Activated naive CD8-positive, alpha-beta T cell treated with anti-CD3 and anti-CD28 coated beads, Interleukin-2, amount 10 ng/mL, durations not matched to agents 7 days and 5 days (primary cell): ENCODE data around the gene SLF1. TPM values are rescaled to one million over a fixed set of nuclear protein-coding genes. Genes with fewer than 3 reads are reported as not detected.
"Not testable (repeated sequence)": the region's sequence is repeated elsewhere in the genome, so short reads cannot be mapped to it uniquely, and the experiment has no call there.

ENCODE experiments used
- ATAC-seq: fragments of 150-1000 bp; cut with Tn5 transposase; one replicate; pipeline ENCODE4 v1.10.0; 2021; ENCODE audit warnings: low read depth, moderate library complexity
- POLR2A ChIA-PET: fragments of 350-600 bp; sonication (Branson Sonifier 250); formaldehyde crosslinking; loops from one replicate; lab custom pipeline; 2021; ENCODE audit warnings: antibody characterized with exemption; lab: Charles Lee
- DNase-seq: peaks from one replicate; pipeline ENCODE4 v3.0.0; 2021
- H3K27ac Mint-ChIP-seq: one replicate; pipeline ENCODE4 v1.8.0; 2022; ENCODE audit warnings: mild to moderate bottlenecking, mixed read lengths
- H3K27me3 Mint-ChIP-seq: one replicate; pipeline ENCODE4 v1.8.0; 2022; ENCODE audit warnings: mild to moderate bottlenecking, moderate library complexity, mixed read lengths
- H3K36me3 Mint-ChIP-seq: one replicate; pipeline ENCODE4 v1.8.0; 2021; ENCODE audit warnings: mild to moderate bottlenecking, mixed read lengths
- H3K4me1 Mint-ChIP-seq: one replicate; pipeline ENCODE4 v1.8.0; 2021; ENCODE audit warnings: mixed read lengths
- H3K4me3 Mint-ChIP-seq: one replicate; pipeline ENCODE4 v1.8.0; 2022; ENCODE audit warnings: mild to moderate bottlenecking, moderate library complexity, mixed read lengths
- H3K9me3 Mint-ChIP-seq: one replicate; pipeline ENCODE4 v1.8.0; 2021; ENCODE audit warnings: mixed read lengths
- total RNA-seq, 2 experiments: library from RNA; stranded (reverse); gene quantifications; one replicate each; pipeline ENCODE4 v1.2.3, GENCODE V29; 2021

Gene SLF1
- 10 to 100 TPM; 16.8 to 20.4 TPM for total RNA-seq

GRCh38 chr5:94618493-94619328 is at the start of gene SLF1, which contains the start of gene KIAA0825:
TSS of gene SLF1 (plus strand) at chr5:94618669. CDS start at chr5:94628811, 10,142 bp downstream.
TSS of gene KIAA0825 (minus strand) at chr5:94618604. CDS start at chr5:94537126, 81,478 bp downstream.
- POLR2A ChIA-PET: interaction anchor here (1.1 kb wide), 1 partner anchor 41 kb away, joined by 5 read pairs; no protein-coding TSS in a partner anchor
- Mint-ChIP-seq H3K9me3 (no peaks in the 10 kb centered on the region), H3K27ac (peak within 1 kb of the TSS; percentile 82), H3K27me3 (no peaks in the 10 kb centered on the region), H3K36me3 (no peaks in the 10 kb centered on the region), H3K4me3 (peak within 1 kb of the TSS; percentile 94), H3K4me1 (peaks cover 25% of the 10 kb centered on the region)
- DNase-seq (peak; percentile 85), ATAC-seq (peak; percentile 92)

DNA sequence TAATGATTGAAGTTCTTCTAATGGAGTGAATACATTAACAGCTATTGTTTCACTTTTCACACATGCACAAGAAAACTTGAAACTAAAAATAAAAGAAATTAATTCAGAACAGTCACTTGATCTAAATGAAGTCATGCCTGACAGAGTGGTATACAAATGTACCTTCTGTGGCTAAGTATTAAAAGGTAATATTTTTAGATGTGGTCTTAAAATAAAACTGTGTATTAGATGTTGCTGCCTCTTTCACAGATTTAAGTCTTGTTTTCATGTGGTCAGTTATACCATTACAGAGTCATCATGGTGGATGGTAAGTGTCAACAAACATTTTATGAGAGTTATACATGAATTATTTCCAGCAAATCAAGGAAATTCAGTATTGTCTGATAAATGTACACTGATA is 47.1 kb upstream of the SLF1 start:
- Mint-ChIP-seq H3K4me3 (no peak overlapping the region), H3K4me1 (peaks cover 15% of the 10 kb centered on the region), H3K27me3 (no peaks in the 10 kb centered on the region), H3K27ac (no peak overlapping the region), H3K36me3 (peaks cover 10% of the 10 kb centered on the region), H3K9me3 (no peaks in the 10 kb centered on the region)
- POLR2A ChIA-PET: no interaction called here
- DNase-seq (no peak), ATAC-seq (no peak)

GRCh38 chr5:94573349-94573748 is 45.1 kb upstream of the SLF1 start:
- POLR2A ChIA-PET, H3K27me3 Mint-ChIP-seq, ATAC-seq, H3K4me3 Mint-ChIP-seq, H3K27ac Mint-ChIP-seq, DNase-seq, H3K9me3 Mint-ChIP-seq: not testable (repeated sequence)
- H3K36me3 Mint-ChIP-seq: peaks cover 10% of the 10 kb centered on the region
- H3K4me1 Mint-ChIP-seq: peaks cover 28% of the 10 kb centered on the region

GRCh38 chr5:94575196-94575595 is 43.3 kb upstream of the SLF1 start:
- H3K9me3 Mint-ChIP-seq: no peaks in the 10 kb centered on the region
- ATAC-seq: peak; percentile 37
- peaks cover 32% of the 10 kb centered on the region for H3K4me1 Mint-ChIP-seq
- peak overlapping the region; percentile 80 for H3K27ac Mint-ChIP-seq
- no peak for DNase-seq
- peak overlapping the region; percentile 44 for H3K4me3 Mint-ChIP-seq
- H3K27me3 Mint-ChIP-seq: no peaks in the 10 kb centered on the region
- POLR2A ChIA-PET: no interaction called here
- H3K36me3 Mint-ChIP-seq: peaks cover 10% of the 10 kb centered on the region

DNA sequence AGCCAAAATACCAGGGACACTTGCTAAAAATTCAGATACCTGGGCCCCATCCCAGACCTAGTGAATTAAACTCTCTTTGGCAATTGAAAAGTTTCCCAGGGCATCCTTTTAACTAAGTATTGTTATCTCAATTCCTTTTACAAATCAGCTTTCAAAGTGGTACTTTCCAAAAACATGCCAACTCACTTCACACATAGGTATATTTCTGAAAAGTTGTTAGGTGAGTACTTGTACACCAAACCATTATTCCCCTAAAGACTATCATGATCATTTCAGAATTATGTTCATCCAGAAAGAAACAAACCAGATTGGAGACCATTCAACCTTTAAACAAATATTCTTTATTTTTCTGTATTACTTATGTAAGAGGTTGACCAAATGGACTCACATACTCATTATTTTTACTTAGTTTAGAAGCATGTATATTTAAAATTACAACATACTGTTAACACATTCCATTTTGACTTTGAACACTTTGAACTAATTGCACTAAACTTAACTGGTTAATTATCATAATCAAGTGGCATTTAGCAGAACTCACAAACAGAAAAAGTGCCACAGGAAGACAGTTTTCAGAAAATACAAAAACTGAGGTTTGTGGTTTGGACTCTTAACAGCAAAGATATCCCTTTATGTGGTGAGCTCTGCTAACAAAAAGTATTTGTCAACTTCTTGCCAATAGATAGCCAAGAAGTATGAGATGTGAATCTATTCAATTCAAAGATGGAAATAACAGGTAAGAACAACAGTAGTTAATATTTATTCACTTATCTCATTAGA is 40.8 kb upstream of the SLF1 start:
- no peak for DNase-seq
- Mint-ChIP-seq H3K36me3 (peaks cover 10% of the 10 kb centered on the region), H3K4me3 (peak overlapping the region; percentile 56), H3K27me3 (no peaks in the 10 kb centered on the region), H3K4me1 (peaks cover 33% of the 10 kb centered on the region), H3K9me3 (peaks cover 1% of the 10 kb centered on the region), H3K27ac (no peak overlapping the region)
- peak; percentile 69 for ATAC-seq
- POLR2A ChIA-PET: interaction anchor here (1.6 kb wide), 1 partner anchor 41 kb away, joined by 5 read pairs; the partner anchor contains the start of genes KIAA0825 and SLF1

DNA sequence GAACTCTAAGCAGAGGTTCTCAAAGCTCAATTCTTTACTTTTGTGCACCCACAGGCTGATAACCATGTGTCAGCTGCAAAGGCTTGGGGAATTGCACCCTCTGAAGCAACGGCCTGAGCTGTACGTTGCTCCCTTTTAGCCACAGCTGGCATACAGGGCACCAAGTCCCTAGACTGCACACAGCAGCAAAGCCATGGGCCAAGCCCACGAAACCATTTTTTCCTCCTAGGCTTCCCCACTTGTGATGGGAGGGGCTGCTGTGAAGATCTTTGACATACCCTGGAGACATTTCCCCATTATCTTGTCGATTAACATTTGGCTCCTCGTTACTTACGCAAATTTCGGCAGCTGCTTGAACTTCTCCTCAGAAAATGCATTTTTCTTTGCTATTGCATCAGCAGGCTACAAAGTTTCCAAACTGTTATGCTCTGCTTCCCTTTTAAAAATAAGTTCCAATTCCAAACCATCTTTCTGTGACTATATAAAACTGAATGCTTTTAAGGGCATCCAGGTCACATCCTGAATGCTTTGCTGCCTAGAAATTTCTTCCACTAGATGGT is 23.1 kb upstream of the SLF1 start:
- Mint-ChIP-seq H3K9me3 (peaks cover 6% of the 10 kb centered on the region), H3K27me3 (peaks cover 11% of the 10 kb centered on the region), H3K4me1 (no peaks in the 10 kb centered on the region), H3K36me3 (peaks cover 2% of the 10 kb centered on the region), H3K27ac (no peak overlapping the region), H3K4me3 (no peak overlapping the region)
- POLR2A ChIA-PET: no interaction called here
- no peak for DNase-seq
- ATAC-seq: no peak

- ATAC-seq (no peak), DNase-seq (no peak)
- Mint-ChIP-seq H3K27ac (no peak overlapping the region), H3K27me3 (no peaks in the 10 kb centered on the region), H3K4me1 (peaks cover 18% of the 10 kb centered on the region), H3K4me3 (no peak overlapping the region), H3K9me3 (no peaks in the 10 kb centered on the region), H3K36me3 (peaks cover 2% of the 10 kb centered on the region)
- POLR2A ChIA-PET: no interaction called here
Measured at GRCh38 chr5:94613583-94613982, 4.9 kb upstream of the SLF1 start.

- POLR2A ChIA-PET: no interaction called here
- no peak for ATAC-seq
- Mint-ChIP-seq H3K27ac (no peak overlapping the region), H3K27me3 (no peaks in the 10 kb centered on the region), H3K4me3 (no peak overlapping the region), H3K4me1 (peaks cover 20% of the 10 kb centered on the region), H3K36me3 (peaks cover 2% of the 10 kb centered on the region), H3K9me3 (no peaks in the 10 kb centered on the region)
- no peak for DNase-seq
Measured at GRCh38 chr5:94614156-94614805, 4.2 kb upstream of the SLF1 start.

DNA sequence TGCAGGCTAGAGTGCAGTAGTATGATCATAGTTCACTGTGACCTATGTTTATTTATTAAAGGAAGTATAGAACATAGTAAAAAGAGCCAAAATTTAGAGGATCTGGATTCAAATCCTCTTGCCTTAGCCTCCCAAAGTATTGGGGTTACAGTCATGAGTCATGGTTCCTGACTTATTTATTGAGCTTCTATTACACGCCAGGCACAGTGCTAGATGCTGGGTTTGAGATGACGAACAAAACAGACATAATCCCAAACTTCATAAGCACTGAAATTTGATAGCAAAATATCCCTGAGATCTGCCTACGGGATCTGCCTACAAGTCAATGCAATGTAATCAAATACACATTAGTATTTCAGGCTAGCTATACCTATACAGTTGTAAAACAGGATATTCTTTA is 2.6 kb upstream of the SLF1 start:
- POLR2A ChIA-PET: no interaction called here
- no peak overlapping the region for H3K27ac Mint-ChIP-seq
- DNase-seq (no peak), ATAC-seq (no peak)
- peaks cover 25% of the 10 kb centered on the region for H3K4me1 Mint-ChIP-seq
- H3K36me3 Mint-ChIP-seq: peaks cover under 1% of the 10 kb centered on the region
- no peak overlapping the region for H3K4me3 Mint-ChIP-seq
- H3K9me3 Mint-ChIP-seq: no peaks in the 10 kb centered on the region
- no peaks in the 10 kb centered on the region for H3K27me3 Mint-ChIP-seq

GRCh38 chr5:94618029-94618492 is 408 bp upstream of the SLF1 start:
- no peaks in the 10 kb centered on the region for H3K9me3 Mint-ChIP-seq
- DNase-seq (no peak), ATAC-seq (peak; percentile 24)
- no peaks in the 10 kb centered on the region for H3K27me3 Mint-ChIP-seq
- no peaks in the 10 kb centered on the region for H3K36me3 Mint-ChIP-seq
- peak overlapping the region; percentile 82 for H3K27ac Mint-ChIP-seq
- peak overlapping the region; percentile 94 for H3K4me3 Mint-ChIP-seq
- H3K4me1 Mint-ChIP-seq: peaks cover 25% of the 10 kb centered on the region
- POLR2A ChIA-PET: interaction anchor here (1.1 kb wide), 1 partner anchor 41 kb away, joined by 5 read pairs; no protein-coding TSS in a partner anchor

DNA sequence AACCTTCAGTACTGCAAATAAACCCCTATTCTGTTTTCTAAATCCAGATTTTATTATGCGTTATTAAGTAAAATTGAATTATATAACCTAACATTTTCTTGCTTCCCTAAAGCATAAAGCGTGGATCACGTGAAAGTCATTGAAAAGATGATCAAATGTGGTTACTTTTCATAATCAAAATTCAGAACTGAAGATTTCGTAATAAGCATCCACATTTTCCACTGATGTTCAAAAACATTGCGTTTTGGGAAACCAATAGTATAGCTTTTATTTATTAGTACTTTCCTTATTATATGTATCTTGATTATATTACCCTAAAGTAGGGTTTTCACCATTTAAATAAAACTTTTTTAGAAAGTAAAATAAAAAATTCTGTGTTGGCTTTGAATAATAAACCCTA is 1.8 kb downstream of the SLF1 start:
- no peaks in the 10 kb centered on the region for H3K36me3 Mint-ChIP-seq
- no peaks in the 10 kb centered on the region for H3K27me3 Mint-ChIP-seq
- H3K4me1 Mint-ChIP-seq: peaks cover 23% of the 10 kb centered on the region
- no peak overlapping the region for H3K27ac Mint-ChIP-seq
- H3K9me3 Mint-ChIP-seq: no peaks in the 10 kb centered on the region
- DNase-seq: no peak
- POLR2A ChIA-PET: interaction anchor here (0.6 kb wide), 1 partner anchor 10 kb away, joined by 3 read pairs; no protein-coding TSS in a partner anchor
- no peak for ATAC-seq
- H3K4me3 Mint-ChIP-seq: peak overlapping the region; percentile 94

DNA sequence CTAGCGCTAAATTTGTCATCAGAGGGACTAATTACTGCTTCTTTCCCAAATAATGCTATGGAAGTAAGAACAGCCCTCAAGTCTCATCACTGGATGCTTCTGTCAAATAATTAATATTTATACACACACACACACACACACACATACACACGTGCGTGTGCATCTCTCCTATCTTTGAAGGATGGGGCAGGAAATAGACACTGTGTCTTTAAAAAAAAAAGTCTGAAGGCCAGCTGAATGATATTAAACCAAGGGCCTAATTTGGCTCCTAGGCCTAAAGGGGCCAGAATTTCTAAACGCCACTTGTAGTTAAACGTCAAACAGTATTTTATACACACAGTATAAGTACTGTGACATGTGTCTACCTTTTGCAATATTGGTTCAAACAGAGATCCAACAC is 3.3 kb downstream of the SLF1 start:
- POLR2A ChIA-PET: no interaction called here
- Mint-ChIP-seq H3K36me3 (no peaks in the 10 kb centered on the region), H3K4me1 (peaks cover 26% of the 10 kb centered on the region), H3K27ac (no peak overlapping the region), H3K27me3 (no peaks in the 10 kb centered on the region), H3K4me3 (no peak overlapping the region), H3K9me3 (no peaks in the 10 kb centered on the region)
- no peak for DNase-seq
- ATAC-seq: no peak

GRCh38 chr5:94623011-94623410 is 4.5 kb downstream of the SLF1 start:
- POLR2A ChIA-PET: no interaction called here
- Mint-ChIP-seq H3K27me3 (no peaks in the 10 kb centered on the region), H3K4me1 (peaks cover 20% of the 10 kb centered on the region), H3K4me3 (no peak overlapping the region), H3K36me3 (no peaks in the 10 kb centered on the region), H3K27ac (no peak overlapping the region), H3K9me3 (no peaks in the 10 kb centered on the region)
- DNase-seq: no peak
- no peak for ATAC-seq
